Measurements from ENCODE around the gene CYP46A1. TPM values are rescaled to one million over a fixed set of nuclear protein-coding genes. Genes with fewer than 3 reads are reported as not detected.

CYP46A1 gene
- total and polyA plus RNA-seq, 2 experiments from 2014 or later: 0.47 to 1.7 TPM

GRCh38 chr14:99685151-99685591 is 1.1 kb downstream of the CYP46A1 start:
- Histone ChIP-seq H2AFZ (no peak overlapping the region), H3K27me3 (peaks cover 3% of the 10 kb centered on the region), H3K27ac (no peak overlapping the region), H3K4me1 (ENCODE audit: insufficient read depth) (peaks cover 7% of the 10 kb centered on the region), H3K36me3 (replicated peaks; ENCODE audit: insufficient read depth, low read depth) (no peaks in the 10 kb centered on the region), H3K4me3 (no peak overlapping the region), H4K20me1 (ENCODE audit: insufficient read depth, poor library complexity, severe bottlenecking) (no peaks in the 10 kb centered on the region), H3K9me3 (ENCODE audit: low read depth) (no peaks in the 10 kb centered on the region), H3K4me2 (no peak overlapping the region), H3K9me2 (replicated peaks; ENCODE audit: insufficient read depth) (no peaks in the 10 kb centered on the region), H3K79me2 (no peaks in the 10 kb centered on the region)
- WGBS (ENCODE audit: low lambda C conversion rate, missing lambda C conversion rate): 64% methylated on average over 5 of the region's 11 CpGs
- TF ChIP-seq EZH2 (IDR thresholded peaks at IDR 0.05; ENCODE audit: borderline replicate concordance) (no peak), EZH2phosphoT487 (IDR thresholded peaks at IDR 0.05; ENCODE audit: low read depth, severe bottlenecking, unreplicated experiment) (no peak), CTCF (IDR thresholded peaks at IDR 0.05; ENCODE audit: poor library complexity) (no peak)
- DNase-seq (ENCODE audit: low spot score): no peak

DNA sequence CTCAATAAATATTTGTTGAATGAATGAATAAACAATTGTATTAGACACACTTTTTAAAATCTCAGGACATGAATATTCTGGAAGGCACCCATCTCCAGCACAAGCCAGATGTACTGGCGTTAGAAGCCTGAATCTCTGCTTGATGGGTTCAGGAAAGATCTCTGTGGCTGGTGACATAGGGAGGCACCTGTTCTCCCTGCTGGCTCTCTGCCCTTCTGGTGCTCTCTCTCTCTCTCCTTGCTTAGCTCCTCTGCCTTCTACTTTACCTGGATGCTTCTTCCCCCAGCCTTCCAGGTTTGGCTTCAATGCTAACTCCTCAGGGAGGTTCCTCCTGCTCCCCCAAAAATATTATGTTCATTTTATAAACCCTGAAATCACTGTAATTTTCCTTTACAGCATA is 1.5 kb downstream of the CYP46A1 start:
- Histone ChIP-seq H3K27me3 (peaks cover 3% of the 10 kb centered on the region), H3K36me3 (replicated peaks; ENCODE audit: insufficient read depth, low read depth) (no peaks in the 10 kb centered on the region), H3K27ac (no peak overlapping the region), H4K20me1 (ENCODE audit: insufficient read depth, poor library complexity, severe bottlenecking) (no peaks in the 10 kb centered on the region), H2AFZ (no peak overlapping the region), H3K4me1 (ENCODE audit: insufficient read depth) (peaks cover 7% of the 10 kb centered on the region), H3K4me2 (no peak overlapping the region), H3K4me3 (no peak overlapping the region), H3K9me2 (replicated peaks; ENCODE audit: insufficient read depth) (no peaks in the 10 kb centered on the region), H3K9me3 (ENCODE audit: low read depth) (no peaks in the 10 kb centered on the region), H3K79me2 (no peaks in the 10 kb centered on the region)
- 73% methylated on average over 1 of the region's 1 CpG for WGBS (ENCODE audit: low lambda C conversion rate, missing lambda C conversion rate)
- TF ChIP-seq EZH2 (IDR thresholded peaks at IDR 0.05; ENCODE audit: borderline replicate concordance) (no peak), CTCF (IDR thresholded peaks at IDR 0.05; ENCODE audit: poor library complexity) (no peak), EZH2phosphoT487 (IDR thresholded peaks at IDR 0.05; ENCODE audit: low read depth, severe bottlenecking, unreplicated experiment) (no peak)
- peak; percentile 1 for DNase-seq (ENCODE audit: low spot score)

DNA sequence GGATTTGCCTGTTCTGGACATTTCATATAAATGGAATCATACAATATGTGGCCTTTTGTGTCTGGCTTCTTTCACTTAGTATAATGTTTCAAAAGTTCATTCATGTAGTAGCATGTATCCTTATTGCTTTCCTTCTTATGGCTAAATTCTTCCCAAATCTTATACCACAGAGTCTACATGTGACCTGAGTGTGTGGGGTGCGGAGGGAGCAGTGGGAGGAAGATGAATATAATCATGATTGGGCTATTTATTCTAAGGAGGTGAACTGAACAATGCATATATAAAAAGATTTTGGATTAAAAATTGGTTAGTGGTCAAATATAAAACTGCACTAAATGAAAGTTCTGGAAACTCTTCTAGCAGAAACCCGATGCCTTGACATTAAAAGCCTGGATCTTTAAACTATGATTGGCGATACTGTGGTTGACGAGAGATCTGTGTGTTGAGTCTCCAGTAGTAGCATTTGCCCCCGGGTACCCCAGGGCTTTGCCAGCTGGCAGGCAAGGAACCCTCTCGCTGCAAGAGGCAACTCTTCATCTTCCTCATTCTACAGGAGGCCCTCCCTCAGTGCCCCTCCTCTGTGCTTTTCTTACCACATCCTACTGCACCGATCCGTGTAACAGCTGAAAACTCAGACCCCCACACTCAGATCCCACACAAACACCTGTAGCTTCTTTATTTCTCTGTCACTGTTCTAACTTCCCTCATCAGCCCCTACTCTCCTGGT is 2.6 kb downstream of the CYP46A1 start:
- Histone ChIP-seq H2AFZ (no peak overlapping the region), H3K9me3 (ENCODE audit: low read depth) (no peaks in the 10 kb centered on the region), H3K27me3 (peaks cover 3% of the 10 kb centered on the region), H3K4me2 (no peak overlapping the region), H3K9me2 (replicated peaks; ENCODE audit: insufficient read depth) (no peaks in the 10 kb centered on the region), H4K20me1 (ENCODE audit: insufficient read depth, poor library complexity, severe bottlenecking) (no peaks in the 10 kb centered on the region), H3K36me3 (replicated peaks; ENCODE audit: insufficient read depth, low read depth) (no peaks in the 10 kb centered on the region), H3K27ac (no peak overlapping the region), H3K4me3 (no peak overlapping the region), H3K79me2 (no peaks in the 10 kb centered on the region), H3K4me1 (ENCODE audit: insufficient read depth) (peaks cover 7% of the 10 kb centered on the region)
- TF ChIP-seq EZH2 (IDR thresholded peaks at IDR 0.05; ENCODE audit: borderline replicate concordance) (no peak), CTCF (IDR thresholded peaks at IDR 0.05; ENCODE audit: poor library complexity) (no peak), EZH2phosphoT487 (IDR thresholded peaks at IDR 0.05; ENCODE audit: low read depth, severe bottlenecking, unreplicated experiment) (no peak)
- no peak for DNase-seq (ENCODE audit: low spot score)
- 87% methylated on average over 8 of the region's 8 CpGs for WGBS (ENCODE audit: low lambda C conversion rate, missing lambda C conversion rate)

Data from hepatocyte (in vitro differentiated cells).